Ectodermal cell (in vitro differentiated cells): Measurements from ENCODE around the gene LRRC18.

Experiments used
- H3K27ac ChIP-seq: 2 replicates; pipeline ENCODE4 v1.7.0; 2013; ENCODE audit warnings: mild to moderate bottlenecking, low read depth, low read length; ENCODE audit not compliant: insufficient read depth, poor library complexity, severe bottlenecking
- H3K27me3 ChIP-seq: 2 replicates; pipeline ENCODE4 v1.7.0; 2013; ENCODE audit warnings: mild to moderate bottlenecking, low read length; ENCODE audit not compliant: insufficient read depth, control insufficient read depth, poor library complexity, severe bottlenecking
- H3K36me3 ChIP-seq: one replicate; pipeline ENCODE4 v1.7.0; 2013; ENCODE audit warnings: low read length; ENCODE audit not compliant: control insufficient read depth, insufficient read depth
- H3K4me1 ChIP-seq: one replicate; pipeline ENCODE4 v1.7.0; 2013; ENCODE audit warnings: low read length; ENCODE audit not compliant: control insufficient read depth, insufficient read depth
- H3K4me3 ChIP-seq: 2 replicates; pipeline ENCODE4 v1.7.0; 2013; ENCODE audit warnings: low read depth, low read length, control low read depth; ENCODE audit not compliant: insufficient read depth
- H3K9me3 ChIP-seq: 2 replicates; pipeline ENCODE4 v1.7.0; 2013; ENCODE audit warnings: mild to moderate bottlenecking, low read length, moderate library complexity; ENCODE audit not compliant: control insufficient read depth
- WGBS, 2 experiments: methylation state at CpG; one replicate each; pipeline ENCODE4 v1.1.7; 2013; ENCODE audit warnings: missing lambda C conversion rate in 2 of 2; 5-methylcytosine and 5-hydroxymethylcytosine counted together

Gene LRRC18

GRCh38 chr10:48946891-48947500 is 7.4 kb upstream of the LRRC18 start:
- H3K4me3 ChIP-seq: no peak overlapping the region
- H3K27me3 ChIP-seq: no peaks in the 10 kb centered on the region
- 92% methylated on average over 10 to 12 of the region's 12 CpGs for WGBS, 2 experiments
- no peaks in the 10 kb centered on the region for H3K4me1 ChIP-seq
- no peaks in the 10 kb centered on the region for H3K9me3 ChIP-seq
- H3K36me3 ChIP-seq: no peaks in the 10 kb centered on the region
- no peak overlapping the region for H3K27ac ChIP-seq

- Histone ChIP-seq H3K4me1 (peaks cover 3% of the 10 kb centered on the region), H3K27ac (no peak overlapping the region), H3K36me3 (no peaks in the 10 kb centered on the region), H3K4me3 (no peak overlapping the region), H3K9me3 (no peaks in the 10 kb centered on the region), H3K27me3 (no peaks in the 10 kb centered on the region)
- WGBS, 2 experiments: 93 to 94% methylated on average over 5 of the region's 5 CpGs
Measured at GRCh38 chr10:48946332-48946731, 6.7 kb upstream of the LRRC18 start.

- 90 to 94% methylated on average over 6 of the region's 6 CpGs for WGBS, 2 experiments
- H3K36me3 ChIP-seq: no peaks in the 10 kb centered on the region
- no peaks in the 10 kb centered on the region for H3K9me3 ChIP-seq
- no peak overlapping the region for H3K4me3 ChIP-seq
- no peaks in the 10 kb centered on the region for H3K27me3 ChIP-seq
- peaks cover 9% of the 10 kb centered on the region for H3K4me1 ChIP-seq
- H3K27ac ChIP-seq: no peak overlapping the region
Measured at GRCh38 chr10:48945441-48946130, 5.9 kb upstream of the LRRC18 start.

- H3K4me3 ChIP-seq: no peak overlapping the region
- WGBS, 2 experiments: 88 to 92% methylated on average over 3 of the region's 3 CpGs
Measured at GRCh38 chr10:48944171-48944570, 4.5 kb upstream of the LRRC18 start.

GRCh38 chr10:48943096-48943495 is 3.5 kb upstream of the LRRC18 start:
- Histone ChIP-seq H3K4me1 (peaks cover 9% of the 10 kb centered on the region), H3K4me3 (no peak overlapping the region), H3K36me3 (no peaks in the 10 kb centered on the region), H3K27ac (no peak overlapping the region), H3K9me3 (no peaks in the 10 kb centered on the region), H3K27me3 (no peaks in the 10 kb centered on the region)
- 92 to 95% methylated on average over 10 of the region's 10 CpGs for WGBS, 2 experiments

More at GRCh38 chr10:48944171-48944570, 4.5 kb upstream of the LRRC18 start:
- H3K27me3 ChIP-seq: no peaks in the 10 kb centered on the region
- no peak overlapping the region for H3K27ac ChIP-seq
- H3K9me3 ChIP-seq: no peaks in the 10 kb centered on the region
- no peaks in the 10 kb centered on the region for H3K36me3 ChIP-seq
- peaks cover 9% of the 10 kb centered on the region for H3K4me1 ChIP-seq

- Histone ChIP-seq H3K9me3 (no peaks in the 10 kb centered on the region), H3K27me3 (no peaks in the 10 kb centered on the region), H3K4me1 (peaks cover 9% of the 10 kb centered on the region), H3K27ac (no peak overlapping the region), H3K36me3 (no peaks in the 10 kb centered on the region), H3K4me3 (no peak overlapping the region)
- 85 to 86% methylated on average over 9 of the region's 10 CpGs for WGBS, 2 experiments
Measured at GRCh38 chr10:48941427-48942075, 1.9 kb upstream of the LRRC18 start.

- Histone ChIP-seq H3K4me1 (peaks cover 9% of the 10 kb centered on the region), H3K36me3 (no peaks in the 10 kb centered on the region), H3K27ac (no peak overlapping the region), H3K9me3 (no peaks in the 10 kb centered on the region), H3K4me3 (no peak overlapping the region), H3K27me3 (no peaks in the 10 kb centered on the region)
- WGBS, 2 experiments: 41 to 43% methylated on average over 7 of the region's 7 CpGs
Measured at GRCh38 chr10:48940958-48941357, 1.3 kb upstream of the LRRC18 start.

DNA sequence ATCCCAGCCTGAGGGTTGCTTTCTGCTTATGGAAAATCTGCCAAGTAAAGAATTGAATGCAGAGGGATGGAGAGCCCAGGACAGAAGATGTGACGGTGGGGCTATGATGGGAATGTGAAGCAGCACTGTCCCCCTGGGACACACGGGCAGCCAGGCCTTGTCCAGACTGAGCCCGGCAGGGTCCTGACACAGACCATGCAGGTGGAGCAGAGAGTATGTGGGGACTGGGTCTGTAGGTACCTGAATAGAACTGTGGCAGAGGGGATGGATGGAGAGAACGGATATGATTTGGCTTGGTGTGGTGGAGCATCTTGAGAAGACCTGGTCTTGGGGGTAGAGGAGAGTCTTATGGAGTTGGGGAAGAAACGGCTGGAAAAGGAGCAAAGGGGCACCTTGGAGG is 732 bp upstream of the LRRC18 start:
- H3K36me3 ChIP-seq: no peaks in the 10 kb centered on the region
- H3K4me3 ChIP-seq: no peak overlapping the region
- no peaks in the 10 kb centered on the region for H3K9me3 ChIP-seq
- no peaks in the 10 kb centered on the region for H3K27me3 ChIP-seq
- H3K27ac ChIP-seq: no peak overlapping the region
- 91 to 97% methylated on average over 5 of the region's 5 CpGs for WGBS, 2 experiments
- H3K4me1 ChIP-seq: peaks cover 9% of the 10 kb centered on the region

- Histone ChIP-seq H3K9me3 (no peaks in the 10 kb centered on the region), H3K27ac (no peak overlapping the region), H3K27me3 (no peaks in the 10 kb centered on the region), H3K36me3 (no peaks in the 10 kb centered on the region), H3K4me3 (no peak overlapping the region), H3K4me1 (peaks cover 9% of the 10 kb centered on the region)
- 79 to 98% methylated on average over 5 to 6 of the region's 6 CpGs for WGBS, 2 experiments
Measured at GRCh38 chr10:48938990-48939536, 577 bp downstream of the LRRC18 start.

- Histone ChIP-seq H3K27ac (no peak overlapping the region), H3K4me1 (peaks cover 9% of the 10 kb centered on the region), H3K27me3 (no peaks in the 10 kb centered on the region), H3K4me3 (no peak overlapping the region), H3K36me3 (no peaks in the 10 kb centered on the region), H3K9me3 (no peaks in the 10 kb centered on the region)
- 90% methylated on average over 2 of the region's 2 CpGs for WGBS, 2 experiments
Measured at GRCh38 chr10:48938281-48938680, 1.4 kb downstream of the LRRC18 start.
